ENCODE data around the gene ERCC6.

ERCC6 gene

GRCh38 chr10:49502358-49502757 is 36.6 kb downstream of the ERCC6 start:
- no peaks in the 10 kb centered on the region for H3F3A ChIP-seq (ENCODE audit: insufficient read depth)
- no peak overlapping the region for H2AFZ ChIP-seq (ENCODE audit: low read depth, low read length, severe bottlenecking)
- H3K27me3 ChIP-seq (ENCODE audit: low read length): no peaks in the 10 kb centered on the region
- no peaks in the 10 kb centered on the region for H3K79me2 ChIP-seq (ENCODE audit: insufficient read depth, low read length)
- no peak overlapping the region for H3K9ac ChIP-seq (ENCODE audit: low read length)
- TF ChIP-seq EZH2phosphoT487 (conservative IDR thresholded peaks at IDR 0.05; ENCODE audit: low read length) (no peak), CTCF (IDR thresholded peaks at IDR 0.05; ENCODE audit: insufficient read depth, low read length, poor library complexity, severe bottlenecking) (no peak)
- no peak overlapping the region for H3K4me2 ChIP-seq (ENCODE audit: low read depth, low read length, poor library complexity, severe bottlenecking)
- H3K4me3 ChIP-seq (ENCODE audit: insufficient read depth, low read length, poor library complexity, severe bottlenecking): no peak overlapping the region
- no peak overlapping the region for H3K27ac ChIP-seq (ENCODE audit: low read depth, low read length)
- H4K20me1 ChIP-seq (ENCODE audit: low read depth, low read length): no peaks in the 10 kb centered on the region
- H3K36me3 ChIP-seq (ENCODE audit: low read length): peaks cover 4% of the 10 kb centered on the region; the same call in 1 of the 2 replicates
- no peaks in the 10 kb centered on the region for H3K9me3 ChIP-seq (ENCODE audit: insufficient read depth, low read length)
- no peaks in the 10 kb centered on the region for H3K9me2 ChIP-seq (replicated peaks; ENCODE audit: insufficient read depth, low read length)

- H4K20me1 ChIP-seq (ENCODE audit: low read depth, low read length): no peaks in the 10 kb centered on the region
- H2AFZ ChIP-seq (ENCODE audit: low read depth, low read length, severe bottlenecking): no peak overlapping the region
- H3K27me3 ChIP-seq (ENCODE audit: low read length): no peaks in the 10 kb centered on the region
- no peak for TF ChIP-seq EZH2phosphoT487 (conservative IDR thresholded peaks at IDR 0.05; ENCODE audit: low read length)
- TF ChIP-seq CTCF (IDR thresholded peaks at IDR 0.05; ENCODE audit: insufficient read depth, low read length, poor library complexity, severe bottlenecking): no peak
- H3K9me3 ChIP-seq (ENCODE audit: insufficient read depth, low read length): no peaks in the 10 kb centered on the region
- H3K79me2 ChIP-seq (ENCODE audit: insufficient read depth, low read length): no peaks in the 10 kb centered on the region
- no peak overlapping the region for H3K4me2 ChIP-seq (ENCODE audit: low read depth, low read length, poor library complexity, severe bottlenecking)
- no peaks in the 10 kb centered on the region for H3F3A ChIP-seq (ENCODE audit: insufficient read depth)
- H3K9ac ChIP-seq (ENCODE audit: low read length): no peak overlapping the region
- no peak overlapping the region for H3K27ac ChIP-seq (ENCODE audit: low read depth, low read length)
- no peak overlapping the region for H3K4me3 ChIP-seq (ENCODE audit: insufficient read depth, low read length, poor library complexity, severe bottlenecking)
- H3K9me2 ChIP-seq (replicated peaks; ENCODE audit: insufficient read depth, low read length): no peaks in the 10 kb centered on the region
- peaks cover 4% of the 10 kb centered on the region; the same call in 1 of the 2 replicates for H3K36me3 ChIP-seq (ENCODE audit: low read length)
Measured at GRCh38 chr10:49500412-49500811, 38.5 kb downstream of the ERCC6 start.

GRCh38 chr10:49499305-49499851 is 39.5 kb downstream of the ERCC6 start:
- TF ChIP-seq CTCF (IDR thresholded peaks at IDR 0.05; ENCODE audit: insufficient read depth, low read length, poor library complexity, severe bottlenecking) (no peak), EZH2phosphoT487 (conservative IDR thresholded peaks at IDR 0.05; ENCODE audit: low read length) (no peak)
- H3K79me2 ChIP-seq (ENCODE audit: insufficient read depth, low read length): no peaks in the 10 kb centered on the region
- H3K9me2 ChIP-seq (replicated peaks; ENCODE audit: insufficient read depth, low read length): no peaks in the 10 kb centered on the region
- no peak overlapping the region for H3K4me3 ChIP-seq (ENCODE audit: insufficient read depth, low read length, poor library complexity, severe bottlenecking)
- H3K9ac ChIP-seq (ENCODE audit: low read length): no peak overlapping the region
- H3K27ac ChIP-seq (ENCODE audit: low read depth, low read length): no peak overlapping the region
- H3K27me3 ChIP-seq (ENCODE audit: low read length): no peaks in the 10 kb centered on the region
- H3F3A ChIP-seq (ENCODE audit: insufficient read depth): no peaks in the 10 kb centered on the region
- H3K4me2 ChIP-seq (ENCODE audit: low read depth, low read length, poor library complexity, severe bottlenecking): no peak overlapping the region
- no peaks in the 10 kb centered on the region for H3K9me3 ChIP-seq (ENCODE audit: insufficient read depth, low read length)
- no peak overlapping the region for H2AFZ ChIP-seq (ENCODE audit: low read depth, low read length, severe bottlenecking)
- peaks cover 4% of the 10 kb centered on the region; the same call in 1 of the 2 replicates for H3K36me3 ChIP-seq (ENCODE audit: low read length)
- no peaks in the 10 kb centered on the region for H4K20me1 ChIP-seq (ENCODE audit: low read depth, low read length)
